Hepatocyte (in vitro differentiated cells): Measurements from ENCODE around the gene TPM2. TPM values are rescaled to one million over a fixed set of nuclear protein-coding genes. Genes with fewer than 3 reads are reported as not detected.
A peak's percentile ranks its signal among the peaks of the same experiment; 100 is the strongest.

Source experiments
- DNase-seq: peaks from one replicate; pipeline ENCODE4 v3.0.0-alpha.2; 2016; ENCODE audit warnings: low spot score
- H2AFZ ChIP-seq: fragments of 200-600 bp; sonication (generic); 2 replicates; pipeline ENCODE4 v1.6.0; 2016; ENCODE audit warnings: antibody characterized with exemption, mild to moderate bottlenecking
- H3K27ac ChIP-seq: fragments of 200-600 bp; sonication (generic); 2 replicates; pipeline ENCODE4 v1.5.1; 2016; ENCODE audit warnings: mild to moderate bottlenecking
- H3K27me3 ChIP-seq: fragments of 200-600 bp; sonication (generic); 2 replicates; pipeline ENCODE4 v1.6.1; 2016
- H3K36me3 ChIP-seq: fragments of 200-600 bp; sonication (generic); replicated peaks from 2 replicates; pipeline ENCODE4 v1.5.1; 2016; ENCODE audit warnings: low read depth; ENCODE audit not compliant: insufficient read depth
- H3K4me1 ChIP-seq: fragments of 200-600 bp; sonication (generic); 2 replicates; pipeline ENCODE4 v1.5.1; 2016; ENCODE audit warnings: mild to moderate bottlenecking, moderate library complexity; ENCODE audit not compliant: insufficient read depth
- H3K4me2 ChIP-seq: fragments of 200-600 bp; sonication (generic); 2 replicates; pipeline ENCODE4 v1.6.0; 2016
- H3K4me3 ChIP-seq: fragments of 200-600 bp; sonication (generic); 2 replicates; pipeline ENCODE4 v1.5.1; 2016; ENCODE audit warnings: mild to moderate bottlenecking
- H3K79me2 ChIP-seq: fragments of 200-600 bp; sonication (generic); 2 replicates; pipeline ENCODE4 v1.6.0; 2017; ENCODE audit warnings: mild to moderate bottlenecking
- H3K9me2 ChIP-seq: fragments of 200-600 bp; sonication (generic); replicated peaks from 2 replicates; pipeline ENCODE4 v1.6.0; 2017; ENCODE audit warnings: mild to moderate bottlenecking; ENCODE audit not compliant: insufficient read depth
- H3K9me3 ChIP-seq: fragments of 200-600 bp; sonication (generic); 2 replicates; pipeline ENCODE4 v1.5.1; 2016; ENCODE audit warnings: low read depth, mild to moderate bottlenecking
- H4K20me1 ChIP-seq: fragments of 200-600 bp; sonication (generic); 2 replicates; pipeline ENCODE4 v1.6.0; 2016; ENCODE audit warnings: mild to moderate bottlenecking; ENCODE audit not compliant: insufficient read depth, poor library complexity, severe bottlenecking
- EZH2 ChIP-seq: fragments of 200-600 bp; sonication (generic); IDR thresholded peaks from 2 replicates; pipeline ENCODE4 v1.6.1; 2016; ENCODE audit warnings: antibody characterized with exemption, mild to moderate bottlenecking, borderline replicate concordance
- EZH2phosphoT487 ChIP-seq: fragments of 200-600 bp; sonication (generic); IDR thresholded peaks from one replicate; pipeline ENCODE4 v1.6.1; 2018; ENCODE audit warnings: antibody characterized with exemption, mild to moderate bottlenecking, low read depth, moderate library complexity; ENCODE audit not compliant: unreplicated experiment, severe bottlenecking
- WGBS: methylation state at CpG from one replicate; pipeline ENCODE4 v1.1.6; 2016; ENCODE audit warnings: low lambda C conversion rate; ENCODE audit errors: missing lambda C conversion rate; 5-methylcytosine and 5-hydroxymethylcytosine counted together
- polyA plus RNA-seq: library from polyadenylated mRNA; unstranded; fragments of >200 nt; fragmentation: Nextera tagmentation; extraction: Ambion mirVana; gene quantifications from 2 replicates; pipeline ENCODE4 v1.2.1, GENCODE V29; 2016
- total RNA-seq: library from RNA; depleted of rRNA; stranded (reverse); fragments of >200 nt; gene quantifications from 2 replicates; pipeline ENCODE4 v1.2.3, GENCODE V29; 2014
- TF ChIP-seq, protein P1 (sequence below): fragments of 200-600 bp; sonication (generic); IDR thresholded peaks from 2 replicates; pipeline ENCODE4 v1.5.1; 2016; ENCODE audit warnings: antibody characterized with exemption, mild to moderate bottlenecking; ENCODE audit not compliant: poor library complexity

Gene TPM2
- total and polyA plus RNA-seq, 2 experiments from 2014 or later: 98.7 to 166 TPM

- Histone ChIP-seq H3K79me2 (peaks cover 62% of the 10 kb centered on the region), H3K9me2 (no peaks in the 10 kb centered on the region), H3K4me1 (peaks cover 45% of the 10 kb centered on the region), H3K4me3 (peak overlapping the region; percentile 57), H2AFZ (peak overlapping the region; percentile 51), H3K9me3 (no peaks in the 10 kb centered on the region), H3K4me2 (peak overlapping the region; percentile 89), H3K27ac (peak overlapping the region; percentile 95), H3K36me3 (no peaks in the 10 kb centered on the region), H4K20me1 (peaks cover 25% of the 10 kb centered on the region), H3K27me3 (no peaks in the 10 kb centered on the region)
- TF ChIP-seq EZH2: no peak
- TF ChIP-seq EZH2phosphoT487: no peak
- TF ChIP-seq, protein P1, sequence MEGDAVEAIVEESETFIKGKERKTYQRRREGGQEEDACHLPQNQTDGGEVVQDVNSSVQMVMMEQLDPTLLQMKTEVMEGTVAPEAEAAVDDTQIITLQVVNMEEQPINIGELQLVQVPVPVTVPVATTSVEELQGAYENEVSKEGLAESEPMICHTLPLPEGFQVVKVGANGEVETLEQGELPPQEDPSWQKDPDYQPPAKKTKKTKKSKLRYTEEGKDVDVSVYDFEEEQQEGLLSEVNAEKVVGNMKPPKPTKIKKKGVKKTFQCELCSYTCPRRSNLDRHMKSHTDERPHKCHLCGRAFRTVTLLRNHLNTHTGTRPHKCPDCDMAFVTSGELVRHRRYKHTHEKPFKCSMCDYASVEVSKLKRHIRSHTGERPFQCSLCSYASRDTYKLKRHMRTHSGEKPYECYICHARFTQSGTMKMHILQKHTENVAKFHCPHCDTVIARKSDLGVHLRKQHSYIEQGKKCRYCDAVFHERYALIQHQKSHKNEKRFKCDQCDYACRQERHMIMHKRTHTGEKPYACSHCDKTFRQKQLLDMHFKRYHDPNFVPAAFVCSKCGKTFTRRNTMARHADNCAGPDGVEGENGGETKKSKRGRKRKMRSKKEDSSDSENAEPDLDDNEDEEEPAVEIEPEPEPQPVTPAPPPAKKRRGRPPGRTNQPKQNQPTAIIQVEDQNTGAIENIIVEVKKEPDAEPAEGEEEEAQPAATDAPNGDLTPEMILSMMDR: peak; percentile 13
- WGBS: 1% methylated on average over 14 of the region's 14 CpGs
- peak; percentile 60 for DNase-seq
Observed at GRCh38 chr9:35732800-35733541, 43.2 kb upstream of the TPM2 start.

- peak within 1 kb of the TSS; percentile 89 for H3K4me2 ChIP-seq
- H3K79me2 ChIP-seq: peaks cover 69% of the 10 kb centered on the region
- H3K4me3 ChIP-seq: peak within 1 kb of the TSS; percentile 84
- TF ChIP-seq EZH2 (no peak), EZH2phosphoT487 (no peak)
- TF ChIP-seq, protein P1: no peak
- H4K20me1 ChIP-seq: peaks cover 25% of the 10 kb centered on the region
- DNase-seq: peak; percentile 98
- WGBS: 2% methylated on average over 49 of the region's 49 CpGs
- H3K27ac ChIP-seq: peak within 1 kb of the TSS; percentile 95
- H3K9me2 ChIP-seq: no peaks in the 10 kb centered on the region
- H3K9me3 ChIP-seq: no peaks in the 10 kb centered on the region
- no peaks in the 10 kb centered on the region for H3K36me3 ChIP-seq
- H2AFZ ChIP-seq: peak within 1 kb of the TSS; percentile 55
- peaks cover 52% of the 10 kb centered on the region for H3K4me1 ChIP-seq
- no peaks in the 10 kb centered on the region for H3K27me3 ChIP-seq
Observed at GRCh38 chr9:35732185-35732799, 42.6 kb upstream of the TPM2 start, which contains the start of the genes CREB3 and TLN1. Gene CREB3 (plus strand): TSS chr9:35732666. CDS start chr9:35732773, 107 bp downstream. Gene TLN1 (minus strand): TSS chr9:35732195. CDS start chr9:35725694, 6,501 bp downstream.

DNA sequence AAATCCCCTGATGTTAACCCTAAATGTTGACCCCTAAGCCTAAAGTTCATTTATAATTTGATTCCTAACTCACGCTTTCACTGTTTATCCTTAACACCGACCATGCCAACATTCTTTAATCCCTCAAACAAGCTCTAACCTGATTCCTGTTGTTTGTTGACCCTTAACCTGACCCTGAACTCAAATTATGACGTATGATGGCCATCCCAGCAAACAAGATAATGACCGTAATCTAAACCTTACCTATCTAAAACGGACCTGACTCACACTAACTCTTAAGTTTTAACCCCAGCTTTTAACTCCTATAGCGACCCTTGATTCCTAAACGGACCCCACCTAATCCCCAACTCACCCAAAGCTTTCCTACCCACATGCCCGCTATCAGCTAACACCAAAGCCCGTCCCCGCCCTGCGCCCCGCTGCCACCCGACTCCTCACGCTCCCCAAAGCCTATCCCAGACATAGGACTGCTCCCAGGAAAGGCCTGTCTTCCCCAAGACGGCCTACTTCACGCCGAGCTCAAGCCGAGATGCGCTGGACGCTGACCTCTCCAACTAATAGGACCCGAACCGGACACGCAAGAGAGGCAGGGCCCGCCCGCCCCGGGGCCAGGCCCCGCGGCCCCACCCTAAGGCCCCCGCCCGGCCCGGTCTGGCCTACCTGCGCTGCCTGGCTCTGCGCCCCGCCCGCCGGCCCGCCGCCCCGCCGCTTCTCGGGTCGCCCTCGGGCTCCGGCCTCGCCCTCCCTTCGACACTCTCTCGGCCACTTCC lies 41.9 kb upstream of the TPM2 start:
- no peaks in the 10 kb centered on the region for H3K27me3 ChIP-seq
- no peak for DNase-seq
- peak overlapping the region; percentile 84 for H3K4me3 ChIP-seq
- peaks cover 56% of the 10 kb centered on the region for H3K4me1 ChIP-seq
- WGBS: under 1% methylated on average over 16 of the region's 47 CpGs
- H3K27ac ChIP-seq: peak overlapping the region; percentile 95
- peak overlapping the region; percentile 55 for H2AFZ ChIP-seq
- peaks cover 23% of the 10 kb centered on the region for H4K20me1 ChIP-seq
- H3K9me3 ChIP-seq: no peaks in the 10 kb centered on the region
- H3K36me3 ChIP-seq: no peaks in the 10 kb centered on the region
- TF ChIP-seq, protein P1: no peak
- TF ChIP-seq EZH2 (no peak), EZH2phosphoT487 (no peak)
- H3K4me2 ChIP-seq: peak overlapping the region; percentile 89
- no peaks in the 10 kb centered on the region for H3K9me2 ChIP-seq
- H3K79me2 ChIP-seq: peaks cover 76% of the 10 kb centered on the region
